T-helper 17 cell (primary cell): ENCODE results near the gene ERN1. TPM values are rescaled to one million over a fixed set of nuclear protein-coding genes. Genes with fewer than 3 reads are reported as not detected.
"Not testable (repeated sequence)": the region's sequence is repeated elsewhere in the genome, so short reads cannot be mapped to it uniquely, and the experiment has no call there.

ENCODE experiments used
- ATAC-seq: fragments of 150-1000 bp; cut with Tn5 transposase; 2 replicates; pipeline ENCODE4 v1.10.0; 2021; ENCODE audit warnings: mild to moderate bottlenecking, moderate library complexity
- DNase-seq, 3 donors: peaks; one replicate each; pipeline versions ENCODE4 v3.0.0 to v3.0.0-alpha.2; 2020 to 2021
- H3K9me3 ChIP-seq: one replicate; pipeline ENCODE4 v1.7.0; 2013; ENCODE audit warnings: low read length, mild to moderate bottlenecking; ENCODE audit not compliant: control insufficient read depth, poor library complexity, severe bottlenecking
- H3K27ac Mint-ChIP-seq: one replicate; pipeline ENCODE4 v1.8.0; 2022; ENCODE audit warnings: mild to moderate bottlenecking, moderate library complexity, mixed read lengths
- H3K27me3 Mint-ChIP-seq: one replicate; pipeline ENCODE4 v1.8.0; 2022; ENCODE audit warnings: mixed read lengths
- H3K36me3 Mint-ChIP-seq: one replicate; pipeline ENCODE4 v1.8.0; 2022; ENCODE audit warnings: low read depth, mixed read lengths
- H3K4me1 Mint-ChIP-seq: one replicate; pipeline ENCODE4 v1.8.0; 2022; ENCODE audit warnings: mild to moderate bottlenecking, mixed read lengths
- H3K4me3 Mint-ChIP-seq: one replicate; pipeline ENCODE4 v1.8.0; 2022; ENCODE audit warnings: mild to moderate bottlenecking, moderate library complexity, mixed read lengths
- total RNA-seq, 4 donors: library from RNA in 2 of 4; stranded (reverse) in 2 of 4; gene quantifications; one replicate each; pipeline ENCODE4 v1.2.3 and lab custom pipeline; 2022 to 2026

ERN1 gene
- total RNA-seq = 100 to 1,000 TPM; 185 to 196 TPM
- 152 to 314 reads per million in 2 donors for total RNA-seq (lab: John Stamatoyannopoulos, UW)

GRCh38 chr17:64129765-64130558 is at the start of gene ERN1:
TSS of gene ERN1 (minus strand) at chr17:64130144. CDS start at chr17:64130029, 115 bp downstream.
- H3K9me3 ChIP-seq = no peaks in the 10 kb centered on the region
- Mint-ChIP-seq H3K4me3 (peak within 1 kb of the TSS; percentile 95), H3K36me3 (no peaks in the 10 kb centered on the region), H3K4me1 (peaks cover 42% of the 10 kb centered on the region), H3K27ac (peak within 1 kb of the TSS; percentile 98), H3K27me3 (no peaks in the 10 kb centered on the region)
- ATAC-seq (peak; percentile 86), DNase-seq (peak; percentile 83 to 91 (median 85))

- DNase-seq, H3K9me3 ChIP-seq, H3K4me1 Mint-ChIP-seq, H3K36me3 Mint-ChIP-seq, H3K4me3 Mint-ChIP-seq, ATAC-seq, H3K27me3 Mint-ChIP-seq, H3K27ac Mint-ChIP-seq: not testable (repeated sequence)
Observed at GRCh38 chr17:64179024-64179423, 49.1 kb upstream of the ERN1 start.

GRCh38 chr17:64178011-64178825 is 48.3 kb upstream of the ERN1 start:
- Mint-ChIP-seq H3K36me3 (no peaks in the 10 kb centered on the region), H3K4me1 (no peaks in the 10 kb centered on the region), H3K27ac (no peak overlapping the region), H3K27me3 (no peaks in the 10 kb centered on the region), H3K4me3 (no peak overlapping the region)
- H3K9me3 ChIP-seq = no peaks in the 10 kb centered on the region
- ATAC-seq (no peak), DNase-seq (no peak)

GRCh38 chr17:64177311-64178010 is 47.5 kb upstream of the ERN1 start:
- no peak for DNase-seq

GRCh38 chr17:64176556-64176955 is 46.6 kb upstream of the ERN1 start:
- ATAC-seq (no peak), DNase-seq (no peak)
- Mint-ChIP-seq H3K27ac (no peak overlapping the region), H3K4me3 (no peak overlapping the region), H3K4me1 (no peaks in the 10 kb centered on the region), H3K36me3 (no peaks in the 10 kb centered on the region), H3K27me3 (no peaks in the 10 kb centered on the region)
- H3K9me3 ChIP-seq = no peaks in the 10 kb centered on the region

More at GRCh38 chr17:64177311-64178010, 47.5 kb upstream of the ERN1 start:
- Mint-ChIP-seq H3K27me3 (no peaks in the 10 kb centered on the region), H3K27ac (no peak overlapping the region), H3K4me1 (no peaks in the 10 kb centered on the region), H3K4me3 (no peak overlapping the region), H3K36me3 (no peaks in the 10 kb centered on the region)
- no peak for ATAC-seq
- no peaks in the 10 kb centered on the region for H3K9me3 ChIP-seq

- DNase-seq (no peak), ATAC-seq (peak; percentile 32)
- Mint-ChIP-seq H3K4me3 (no peak overlapping the region), H3K4me1 (no peaks in the 10 kb centered on the region), H3K27me3 (no peaks in the 10 kb centered on the region), H3K27ac (no peak overlapping the region), H3K36me3 (peaks cover 10% of the 10 kb centered on the region)
- no peaks in the 10 kb centered on the region for H3K9me3 ChIP-seq
Observed at GRCh38 chr17:64174686-64175456, 44.9 kb upstream of the ERN1 start.

- H3K9me3 ChIP-seq = no peaks in the 10 kb centered on the region
- no peaks in the 10 kb centered on the region for H3K27me3 Mint-ChIP-seq
- H3K4me1 Mint-ChIP-seq = no peaks in the 10 kb centered on the region
- H3K27ac Mint-ChIP-seq = no peak overlapping the region
- H3K4me3 Mint-ChIP-seq = no peak overlapping the region
- DNase-seq (no peak), ATAC-seq (no peak)
- peaks cover 11% of the 10 kb centered on the region for H3K36me3 Mint-ChIP-seq
Observed at GRCh38 chr17:64173646-64174045, 43.7 kb upstream of the ERN1 start.

- ATAC-seq = no peak
- DNase-seq = no peak
- H3K36me3 Mint-ChIP-seq = peaks cover 11% of the 10 kb centered on the region
- no peak overlapping the region for H3K27ac Mint-ChIP-seq
- no peaks in the 10 kb centered on the region for H3K9me3 ChIP-seq
- no peaks in the 10 kb centered on the region for H3K4me1 Mint-ChIP-seq
- H3K4me3 Mint-ChIP-seq = no peak overlapping the region
- no peaks in the 10 kb centered on the region for H3K27me3 Mint-ChIP-seq
Observed at GRCh38 chr17:64172510-64172909, 42.6 kb upstream of the ERN1 start.

GRCh38 chr17:64171041-64171440 is 41.1 kb upstream of the ERN1 start:
- Mint-ChIP-seq H3K27me3 (no peaks in the 10 kb centered on the region), H3K27ac (no peak overlapping the region), H3K4me3 (no peak overlapping the region), H3K36me3 (peaks cover 14% of the 10 kb centered on the region), H3K4me1 (no peaks in the 10 kb centered on the region)
- H3K9me3 ChIP-seq = no peaks in the 10 kb centered on the region
- ATAC-seq = no peak
- DNase-seq = no peak

- no peaks in the 10 kb centered on the region for H3K9me3 ChIP-seq
- Mint-ChIP-seq H3K27ac (no peak overlapping the region), H3K4me3 (no peak overlapping the region), H3K27me3 (no peaks in the 10 kb centered on the region), H3K36me3 (peaks cover 14% of the 10 kb centered on the region), H3K4me1 (no peaks in the 10 kb centered on the region)
- DNase-seq (no peak), ATAC-seq (no peak)
Observed at GRCh38 chr17:64170286-64170685, 40.3 kb upstream of the ERN1 start.

GRCh38 chr17:64167666-64168065 is 37.7 kb upstream of the ERN1 start:
- H3K4me3 Mint-ChIP-seq, H3K4me1 Mint-ChIP-seq, H3K9me3 ChIP-seq, DNase-seq, H3K27me3 Mint-ChIP-seq, ATAC-seq, H3K27ac Mint-ChIP-seq: not testable (repeated sequence)
- H3K36me3 Mint-ChIP-seq = peaks cover 14% of the 10 kb centered on the region

GRCh38 chr17:64166876-64167275 is 36.9 kb upstream of the ERN1 start:
- H3K9me3 ChIP-seq = no peaks in the 10 kb centered on the region
- Mint-ChIP-seq H3K27ac (no peak overlapping the region), H3K36me3 (peaks cover 14% of the 10 kb centered on the region), H3K4me1 (peaks cover 2% of the 10 kb centered on the region), H3K27me3 (no peaks in the 10 kb centered on the region), H3K4me3 (no peak overlapping the region)
- DNase-seq = no peak
- no peak for ATAC-seq
